ENCODE measurements around the gene SPART. TPM values are rescaled to one million over a fixed set of nuclear protein-coding genes. Genes with fewer than 3 reads are reported as not detected.

SPART gene
- total RNA-seq, 1 donor from 2014 or later = 32.7 TPM

DNA sequence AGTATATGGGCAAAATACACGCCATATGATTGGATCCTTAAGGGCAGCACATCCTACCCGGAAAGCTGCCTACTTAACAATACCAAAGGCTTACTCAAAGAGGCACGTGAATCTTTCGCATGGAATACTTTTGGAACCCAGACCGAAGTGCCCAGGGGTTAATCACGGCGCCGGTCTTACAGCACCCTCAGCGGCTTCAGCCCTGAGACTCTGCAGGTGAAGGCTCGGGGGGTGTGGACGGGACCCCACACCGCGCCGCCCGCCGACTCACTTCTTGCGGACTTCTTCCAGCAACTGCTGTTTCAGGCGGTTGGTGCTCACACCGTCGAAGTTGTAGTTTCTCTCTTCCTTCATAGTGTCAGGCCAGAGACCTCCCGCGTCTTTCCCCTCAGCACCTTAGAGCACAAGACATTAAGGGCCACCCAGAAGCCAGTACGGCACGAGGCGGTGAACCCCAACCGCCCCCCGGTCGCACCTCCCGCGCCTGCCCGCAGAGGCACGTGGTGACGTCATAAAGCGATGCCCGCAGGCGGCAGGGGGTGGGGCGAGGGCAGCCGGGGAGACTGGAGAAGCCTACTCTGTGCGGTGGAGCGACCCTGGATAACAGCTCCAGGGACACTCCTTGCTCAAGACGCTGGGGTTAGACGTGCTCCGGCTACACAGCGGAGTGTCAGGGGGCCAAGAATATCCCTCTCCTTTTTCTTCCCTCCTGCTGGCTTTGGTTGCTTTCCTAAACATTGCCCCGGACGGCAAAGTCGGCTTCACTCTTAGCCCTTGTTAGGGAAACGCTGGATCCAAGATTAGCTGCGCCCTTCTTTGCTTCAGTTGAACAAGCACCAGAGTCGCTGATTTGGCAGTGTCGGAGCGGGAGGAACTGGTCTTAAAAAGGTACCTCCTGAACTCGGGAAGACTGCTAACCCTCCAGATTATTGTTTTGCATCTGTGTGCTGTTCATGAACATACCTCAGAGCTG lies 48.5 kb downstream of the SPART start, which contains the start of gene CCDC169:
Gene CCDC169, minus strand, starts transcription at position 449 of the 973 bp plus-strand sequence. Its CDS starts 95 bp downstream, at position 354.
- H3K27ac ChIP-seq (replicated peaks) = peak within 1 kb of the TSS; percentile 3
- no peaks in the 10 kb centered on the region for H3K36me3 ChIP-seq
- TF ChIP-seq, protein P1, sequence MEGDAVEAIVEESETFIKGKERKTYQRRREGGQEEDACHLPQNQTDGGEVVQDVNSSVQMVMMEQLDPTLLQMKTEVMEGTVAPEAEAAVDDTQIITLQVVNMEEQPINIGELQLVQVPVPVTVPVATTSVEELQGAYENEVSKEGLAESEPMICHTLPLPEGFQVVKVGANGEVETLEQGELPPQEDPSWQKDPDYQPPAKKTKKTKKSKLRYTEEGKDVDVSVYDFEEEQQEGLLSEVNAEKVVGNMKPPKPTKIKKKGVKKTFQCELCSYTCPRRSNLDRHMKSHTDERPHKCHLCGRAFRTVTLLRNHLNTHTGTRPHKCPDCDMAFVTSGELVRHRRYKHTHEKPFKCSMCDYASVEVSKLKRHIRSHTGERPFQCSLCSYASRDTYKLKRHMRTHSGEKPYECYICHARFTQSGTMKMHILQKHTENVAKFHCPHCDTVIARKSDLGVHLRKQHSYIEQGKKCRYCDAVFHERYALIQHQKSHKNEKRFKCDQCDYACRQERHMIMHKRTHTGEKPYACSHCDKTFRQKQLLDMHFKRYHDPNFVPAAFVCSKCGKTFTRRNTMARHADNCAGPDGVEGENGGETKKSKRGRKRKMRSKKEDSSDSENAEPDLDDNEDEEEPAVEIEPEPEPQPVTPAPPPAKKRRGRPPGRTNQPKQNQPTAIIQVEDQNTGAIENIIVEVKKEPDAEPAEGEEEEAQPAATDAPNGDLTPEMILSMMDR (IDR thresholded peaks at IDR 0.05; ENCODE audit: borderline replicate concordance) = no peak
- peaks cover 17% of the 10 kb centered on the region for H3K4me1 ChIP-seq
- H3K27me3 ChIP-seq (ENCODE audit: low read depth) = no peaks in the 10 kb centered on the region
- intact Hi-C loops (cut with micrococcal nuclease) = no loop called here
- no peaks in the 10 kb centered on the region for H3K9me3 ChIP-seq (replicated peaks)
- H3K4me3 ChIP-seq = peak within 1 kb of the TSS; percentile 73
- peak; percentile 63 for DNase-seq

DNA sequence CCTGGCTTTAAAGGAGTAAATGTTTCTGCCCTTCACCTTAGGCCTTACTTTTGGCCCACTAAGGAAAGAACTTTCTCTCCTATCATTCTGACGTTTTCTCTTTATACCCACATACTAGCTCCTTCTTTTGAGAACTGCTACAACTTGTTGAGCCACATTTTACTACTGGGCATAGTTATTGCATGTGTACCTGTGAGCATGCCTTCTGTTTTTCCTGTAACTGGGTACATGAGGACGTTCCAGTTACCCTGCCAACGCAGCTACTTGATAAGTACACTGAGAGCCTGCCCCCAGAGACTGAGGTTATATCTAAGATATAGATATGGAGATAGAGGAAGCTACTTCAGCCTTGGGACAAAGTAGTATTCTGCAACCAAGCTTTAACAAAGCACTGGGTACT lies 52.1 kb downstream of the SPART start:
- TF ChIP-seq, protein P1 (IDR thresholded peaks at IDR 0.05; ENCODE audit: borderline replicate concordance) = no peak
- peaks cover 17% of the 10 kb centered on the region for H3K4me1 ChIP-seq
- H3K27me3 ChIP-seq (ENCODE audit: low read depth) = no peaks in the 10 kb centered on the region
- intact Hi-C loops (cut with micrococcal nuclease) = no loop called here
- no peak overlapping the region for H3K4me3 ChIP-seq
- H3K9me3 ChIP-seq (replicated peaks) = peaks cover 7% of the 10 kb centered on the region
- DNase-seq = no peak
- H3K36me3 ChIP-seq = no peaks in the 10 kb centered on the region
- H3K27ac ChIP-seq (replicated peaks) = no peak overlapping the region

DNA sequence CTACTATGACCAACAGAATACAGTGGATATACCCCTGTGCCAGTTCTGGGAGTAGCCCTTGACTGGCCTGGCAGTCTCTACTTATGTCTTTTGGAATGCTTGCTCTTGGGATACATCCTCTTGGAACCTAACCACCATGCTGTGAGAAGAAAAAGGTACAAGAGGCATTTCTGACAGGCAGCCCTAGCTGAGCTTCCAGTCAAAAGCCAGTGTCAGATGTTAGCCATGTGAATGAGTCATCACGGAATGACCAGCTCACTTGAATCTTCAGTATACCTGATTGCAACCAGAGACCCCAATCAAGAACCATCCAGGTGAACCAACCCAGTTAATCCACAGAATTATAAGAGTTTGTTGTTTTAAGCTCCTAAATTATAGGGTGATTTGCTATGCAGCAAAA lies 52.7 kb downstream of the SPART start:
- H3K27me3 ChIP-seq (ENCODE audit: low read depth) = no peaks in the 10 kb centered on the region
- H3K27ac ChIP-seq (replicated peaks) = no peak overlapping the region
- H3K9me3 ChIP-seq (replicated peaks) = peaks cover 13% of the 10 kb centered on the region
- intact Hi-C loops (cut with micrococcal nuclease) = no loop called here
- TF ChIP-seq, protein P1 (IDR thresholded peaks at IDR 0.05; ENCODE audit: borderline replicate concordance) = no peak
- DNase-seq = no peak
- no peaks in the 10 kb centered on the region for H3K36me3 ChIP-seq
- peaks cover 16% of the 10 kb centered on the region for H3K4me1 ChIP-seq
- H3K4me3 ChIP-seq = no peak overlapping the region

DNA sequence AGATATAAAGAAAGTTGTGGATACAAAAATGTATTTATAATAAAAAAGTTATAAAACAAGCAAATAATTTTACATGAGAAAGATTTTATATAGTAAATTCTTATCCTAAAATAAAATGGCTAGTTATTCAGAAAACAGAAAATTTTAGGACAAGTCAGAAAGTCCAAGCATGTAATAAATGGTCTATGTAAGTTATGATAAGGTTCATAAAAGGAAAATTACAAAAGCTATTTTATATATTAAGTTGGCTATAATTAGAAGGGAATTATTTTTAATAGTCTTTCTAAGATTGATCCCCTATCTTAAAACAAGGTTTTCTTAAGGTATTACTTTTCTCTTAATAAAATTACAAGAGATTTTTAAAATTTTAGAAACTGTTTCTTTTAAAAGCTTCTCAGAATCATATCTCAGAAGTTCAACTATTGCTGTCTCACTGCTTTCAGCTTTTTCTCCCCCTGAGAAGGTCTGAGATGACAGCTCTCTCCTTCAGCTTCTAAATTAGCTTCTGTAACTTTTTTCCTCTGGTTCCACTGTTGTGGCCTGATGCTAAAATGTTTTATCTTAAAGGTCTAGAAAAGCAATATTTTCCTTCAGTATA lies 57.3 kb downstream of the SPART start:
- no peaks in the 10 kb centered on the region for H3K36me3 ChIP-seq
- H3K4me3 ChIP-seq = no peak overlapping the region
- no peaks in the 10 kb centered on the region for H3K27me3 ChIP-seq (ENCODE audit: low read depth)
- TF ChIP-seq, protein P1 (IDR thresholded peaks at IDR 0.05; ENCODE audit: borderline replicate concordance) = no peak
- DNase-seq = no peak
- intact Hi-C loops (cut with micrococcal nuclease) = loop anchor here (10.0 kb wide), 2 partner anchors 106 to 446 kb away; no protein-coding TSS in a partner anchor
- no peak overlapping the region for H3K27ac ChIP-seq (replicated peaks)
- H3K9me3 ChIP-seq (replicated peaks) = peaks cover 20% of the 10 kb centered on the region
- H3K4me1 ChIP-seq = no peaks in the 10 kb centered on the region

DNA sequence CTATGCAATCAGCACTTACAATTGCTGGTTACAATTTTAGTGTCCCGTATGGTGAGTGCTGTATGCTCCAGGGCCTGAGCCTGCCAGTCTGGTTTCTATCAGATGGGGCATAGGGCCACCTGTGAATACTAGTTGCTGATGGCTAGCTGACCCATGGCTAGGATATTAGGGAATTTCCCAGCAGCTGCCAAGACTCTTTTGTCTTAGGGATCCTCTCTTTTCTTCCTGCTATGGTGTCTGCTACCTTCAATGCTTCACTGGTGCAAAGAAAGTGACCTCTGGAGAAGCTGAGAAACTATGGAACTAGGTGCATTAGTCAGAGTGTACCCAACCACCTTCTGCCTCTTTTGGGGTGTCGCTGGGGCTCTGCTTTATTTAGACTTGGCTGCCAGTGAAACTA lies 60.2 kb downstream of the SPART start:
- intact Hi-C loops (cut with micrococcal nuclease) = loop anchor here (10.0 kb wide), 2 partner anchors 109 to 449 kb away; no protein-coding TSS in a partner anchor

More for the DNA sequence above, 60.2 kb downstream of the SPART start:
- Histone ChIP-seq H3K27ac (replicated peaks) (no peak overlapping the region), H3K36me3 (no peaks in the 10 kb centered on the region), H3K9me3 (replicated peaks) (peaks cover 20% of the 10 kb centered on the region), H3K4me1 (peaks cover 3% of the 10 kb centered on the region), H3K27me3 (ENCODE audit: low read depth) (no peaks in the 10 kb centered on the region), H3K4me3 (no peak overlapping the region)
- no peak for DNase-seq
- TF ChIP-seq, protein P1 (IDR thresholded peaks at IDR 0.05; ENCODE audit: borderline replicate concordance) = no peak
